Bronchial epithelial cell (primary cell): ENCODE results near the gene LMX1B. TPM values are rescaled to one million over a fixed set of nuclear protein-coding genes. Genes with fewer than 3 reads are reported as not detected.
"Not testable (repeated sequence)": the region's sequence is repeated elsewhere in the genome, so short reads cannot be mapped to it uniquely, and the experiment has no call there.

ENCODE experiments used
- DNase-seq: peaks from one replicate; pipeline ENCODE4 v3.0.0-alpha.2; 2010; ENCODE audit warnings: low read depth
- FAIRE-seq: peaks from 2 replicates; lab custom pipeline; 2011; peaks lifted over from hg19 to GRCh38; lab: Jason Lieb, UNC
- H3K27me3 ChIP-seq: 2 replicates; pipeline ENCODE4 v1.5.1; 2011; ENCODE audit warnings: low read length; ENCODE audit not compliant: control insufficient read depth, insufficient read depth
- H3K36me3 ChIP-seq: 2 replicates; pipeline ENCODE4 v1.5.1; 2011; ENCODE audit warnings: low read length; ENCODE audit not compliant: control insufficient read depth, insufficient read depth
- H3K4me3 ChIP-seq: 2 replicates; pipeline ENCODE4 v1.5.1; 2011; ENCODE audit warnings: mild to moderate bottlenecking, low read depth, low read length, control low read depth
- total RNA-seq: library from RNA; depleted of rRNA; stranded (reverse); fragments of >200 nt; gene quantifications from 2 replicates; pipeline ENCODE4 v1.2.1, GENCODE V29; 2014
- TF ChIP-seq, protein P1 (sequence below): IDR thresholded peaks from 2 replicates; pipeline ENCODE4 v1.5.1; 2011; ENCODE audit warnings: mild to moderate bottlenecking, moderate library complexity, low read length, control low read depth, inconsistent platforms; ENCODE audit not compliant: insufficient read depth, severe bottlenecking

LMX1B gene
- total RNA-seq, 1 donor from 2014 or later: not detected

DNA sequence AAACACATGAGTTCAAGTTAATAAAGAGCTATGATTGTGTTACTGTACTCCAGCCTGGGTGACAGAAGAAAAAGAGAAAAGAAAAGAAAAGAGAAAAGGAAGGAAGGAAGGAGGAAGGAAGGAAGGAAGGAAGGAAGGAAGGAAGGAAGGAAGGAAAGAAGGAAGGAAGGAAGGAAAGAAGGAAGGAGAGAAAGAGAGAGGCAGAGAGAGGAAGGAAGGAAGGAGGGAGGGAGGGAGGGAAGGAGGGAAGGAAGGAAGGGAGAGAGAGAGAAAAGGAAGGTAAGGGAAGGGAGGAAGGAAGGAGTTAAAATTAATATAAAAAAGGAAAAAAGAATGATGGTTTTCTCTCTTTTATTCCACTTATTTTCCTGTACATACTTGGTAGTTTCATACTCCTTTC is 101.7 kb downstream of the LMX1B start:
- no peak for FAIRE-seq
- TF ChIP-seq, protein P1, sequence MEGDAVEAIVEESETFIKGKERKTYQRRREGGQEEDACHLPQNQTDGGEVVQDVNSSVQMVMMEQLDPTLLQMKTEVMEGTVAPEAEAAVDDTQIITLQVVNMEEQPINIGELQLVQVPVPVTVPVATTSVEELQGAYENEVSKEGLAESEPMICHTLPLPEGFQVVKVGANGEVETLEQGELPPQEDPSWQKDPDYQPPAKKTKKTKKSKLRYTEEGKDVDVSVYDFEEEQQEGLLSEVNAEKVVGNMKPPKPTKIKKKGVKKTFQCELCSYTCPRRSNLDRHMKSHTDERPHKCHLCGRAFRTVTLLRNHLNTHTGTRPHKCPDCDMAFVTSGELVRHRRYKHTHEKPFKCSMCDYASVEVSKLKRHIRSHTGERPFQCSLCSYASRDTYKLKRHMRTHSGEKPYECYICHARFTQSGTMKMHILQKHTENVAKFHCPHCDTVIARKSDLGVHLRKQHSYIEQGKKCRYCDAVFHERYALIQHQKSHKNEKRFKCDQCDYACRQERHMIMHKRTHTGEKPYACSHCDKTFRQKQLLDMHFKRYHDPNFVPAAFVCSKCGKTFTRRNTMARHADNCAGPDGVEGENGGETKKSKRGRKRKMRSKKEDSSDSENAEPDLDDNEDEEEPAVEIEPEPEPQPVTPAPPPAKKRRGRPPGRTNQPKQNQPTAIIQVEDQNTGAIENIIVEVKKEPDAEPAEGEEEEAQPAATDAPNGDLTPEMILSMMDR: no peak
- Histone ChIP-seq H3K4me3 (no peak overlapping the region), H3K36me3 (no peaks in the 10 kb centered on the region), H3K27me3 (no peaks in the 10 kb centered on the region)
- DNase-seq: no peak

DNA sequence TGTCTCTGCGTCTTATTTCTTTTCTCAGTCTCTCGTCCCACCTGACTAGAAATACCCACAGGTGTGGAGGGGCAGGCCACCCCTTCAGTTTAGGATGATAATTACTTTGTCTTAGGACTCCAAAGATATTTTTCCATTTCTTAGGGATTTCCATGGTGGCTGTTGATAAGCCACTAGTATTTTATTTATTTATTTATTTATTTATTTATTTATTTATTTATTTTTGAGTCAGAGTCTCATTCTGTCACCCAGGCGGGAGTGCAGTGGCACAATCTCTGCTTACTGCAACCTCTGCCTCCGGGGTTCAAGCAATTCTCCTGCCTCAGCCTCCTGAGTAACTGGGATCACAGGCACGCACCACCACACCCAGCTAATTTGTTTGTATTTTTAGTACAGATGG is 103.7 kb downstream of the LMX1B start:
- H3K27me3 ChIP-seq, H3K4me3 ChIP-seq, DNase-seq, FAIRE-seq, H3K36me3 ChIP-seq: not testable (repeated sequence)

DNA sequence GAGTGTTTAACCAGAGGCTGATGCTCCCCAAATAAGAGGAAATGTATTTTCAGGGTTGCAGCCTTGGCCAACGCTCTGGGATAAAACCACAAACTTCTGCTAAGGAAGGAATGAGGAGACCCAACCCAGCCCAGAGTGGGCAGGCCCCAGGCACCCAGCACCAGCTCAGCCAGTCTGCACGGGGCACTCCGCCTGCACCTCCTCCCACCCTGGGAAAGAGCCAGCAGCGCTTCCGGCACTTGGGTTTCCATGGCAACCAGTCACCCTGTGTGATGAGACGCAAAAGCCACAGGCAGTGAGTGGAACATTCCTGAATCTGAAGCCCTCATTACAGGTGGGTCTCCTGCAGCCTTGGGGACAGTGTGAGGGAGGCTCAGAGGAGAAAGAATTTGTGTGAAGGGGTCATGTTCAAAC is 105.9 kb downstream of the LMX1B start:
- FAIRE-seq (no peak), DNase-seq (peak; percentile 41)
- TF ChIP-seq, protein P1: no peak
- Histone ChIP-seq H3K4me3 (no peak overlapping the region), H3K36me3 (no peaks in the 10 kb centered on the region), H3K27me3 (no peaks in the 10 kb centered on the region)

DNA sequence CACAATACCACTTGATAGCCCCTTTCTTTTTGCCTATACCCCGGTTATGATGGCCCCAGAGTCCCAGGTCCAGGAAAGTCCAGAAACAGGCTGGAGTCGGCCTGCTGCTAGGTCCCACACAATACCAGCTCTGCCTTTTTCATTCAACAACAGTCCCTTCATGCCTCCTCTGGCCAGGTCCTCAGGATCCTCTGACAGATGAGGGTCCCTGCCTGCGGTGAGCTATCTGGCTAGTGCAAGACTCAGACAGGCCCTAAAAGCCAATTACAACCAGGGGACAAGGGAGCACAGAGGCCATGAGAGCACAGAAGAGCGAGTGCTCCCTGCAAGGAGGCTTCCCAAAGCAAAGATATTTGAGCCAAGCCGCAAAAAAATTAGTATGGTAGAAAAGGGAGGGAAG is 106.3 kb downstream of the LMX1B start:
- TF ChIP-seq, protein P1: no peak
- no peak for DNase-seq
- no peaks in the 10 kb centered on the region for H3K36me3 ChIP-seq
- H3K4me3 ChIP-seq: no peak overlapping the region
- FAIRE-seq: no peak
- no peaks in the 10 kb centered on the region for H3K27me3 ChIP-seq

DNA sequence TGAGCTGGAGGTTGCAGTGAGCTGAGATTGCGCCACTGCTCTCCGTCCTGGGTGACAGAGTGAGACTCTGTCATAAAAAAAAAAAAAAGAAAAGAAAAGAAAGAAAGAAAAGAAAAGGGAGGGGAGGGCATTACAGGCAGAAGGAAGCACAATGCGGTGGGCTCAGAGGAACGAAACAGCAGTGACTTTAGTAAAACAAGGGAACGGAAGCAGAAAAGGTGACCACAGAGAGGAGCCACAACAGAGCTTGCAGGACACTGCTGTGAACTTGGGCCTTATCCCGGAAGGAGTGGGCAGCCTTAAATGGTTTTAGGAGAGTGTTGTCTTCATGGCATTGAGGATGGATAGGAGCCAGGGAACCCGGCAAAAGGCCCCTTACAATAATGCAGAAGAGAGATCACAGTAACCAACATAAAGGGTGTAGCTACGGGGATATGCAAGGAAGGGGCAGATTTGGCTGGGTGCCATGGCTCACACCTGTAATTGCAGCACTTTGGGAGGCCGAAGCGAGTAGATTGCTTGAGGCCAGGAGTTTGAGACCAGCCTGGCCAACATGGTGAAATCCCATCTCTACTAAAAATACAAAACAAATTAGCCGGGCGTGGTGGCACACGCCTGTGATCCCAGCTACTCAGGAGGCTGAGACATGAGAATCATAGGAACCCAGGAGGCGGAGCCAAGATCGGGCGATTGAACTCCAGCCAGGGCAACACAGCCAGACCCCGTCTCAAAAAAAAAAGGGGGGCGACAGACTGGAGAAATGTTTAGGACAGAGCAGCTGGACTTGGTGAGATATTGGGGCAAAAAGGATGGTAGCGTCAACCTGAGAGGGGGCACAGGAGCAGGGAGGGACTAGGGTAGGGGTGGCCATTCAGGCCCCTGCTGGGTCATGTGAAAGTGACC is 107.2 kb downstream of the LMX1B start:
- DNase-seq (no peak), FAIRE-seq (no peak)
- no peaks in the 10 kb centered on the region for H3K36me3 ChIP-seq
- H3K4me3 ChIP-seq: no peak overlapping the region
- no peaks in the 10 kb centered on the region for H3K27me3 ChIP-seq
- TF ChIP-seq, protein P1: no peak

DNA sequence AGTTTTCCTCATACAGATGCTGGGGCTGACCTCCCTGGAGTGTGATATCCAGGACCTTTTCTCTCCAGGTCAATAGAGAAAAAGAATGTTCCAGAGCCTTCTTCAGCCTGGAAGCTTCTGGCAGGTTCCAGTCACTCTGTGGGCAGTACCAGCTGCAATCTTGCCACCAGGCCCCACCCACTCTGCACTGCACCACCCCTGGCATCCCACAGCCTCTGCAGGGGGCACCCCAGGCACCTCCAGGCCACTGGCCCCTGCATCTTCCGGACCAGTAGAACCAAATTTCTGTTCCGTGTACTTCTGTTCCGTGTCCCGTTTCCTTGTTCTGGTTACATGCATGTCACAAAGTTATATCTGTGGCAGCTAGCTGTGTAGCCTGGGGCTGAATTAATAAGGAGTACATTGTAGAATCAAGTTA is 107.8 kb downstream of the LMX1B start:
- H3K36me3 ChIP-seq: no peaks in the 10 kb centered on the region
- H3K4me3 ChIP-seq: no peak overlapping the region
- DNase-seq: no peak
- TF ChIP-seq, protein P1: no peak
- H3K27me3 ChIP-seq: no peaks in the 10 kb centered on the region
- no peak for FAIRE-seq
